Stimulated activated CD8-positive, alpha-beta memory T cell treated with anti-CD3 and anti-CD28 coated beads, Interleukin-4, amount 100 ng/mL, for 24 hours (primary cell): ENCODE results near the gene MED8.
A peak's percentile ranks its signal among the peaks of the same experiment; 100 is the strongest.
"Not testable (repeated sequence)": the region's sequence is repeated elsewhere in the genome, so short reads cannot be mapped to it uniquely, and the experiment has no call there.

Experiments used
- DNase-seq: peaks from one replicate; pipeline ENCODE4 v3.0.0-alpha.2; 2020; ENCODE audit warnings: low read depth

MED8 gene

GRCh38 chr1:43383449-43383848 lies 6.2 kb downstream of the MED8 start:
- DNase-seq: no peak

GRCh38 chr1:43382027-43382779 lies 7.4 kb downstream of the MED8 start:
- DNase-seq: no peak

GRCh38 chr1:43381612-43382011 lies 8.0 kb downstream of the MED8 start:
- DNase-seq: no peak

GRCh38 chr1:43379476-43379875 lies 10.1 kb downstream of the MED8 start:
- no peak for DNase-seq

- DNase-seq: no peak
These were observed 11.8 kb downstream of the MED8 start for GRCh38 chr1:43377831-43378230.

GRCh38 chr1:43376723-43377235 lies 12.8 kb downstream of the MED8 start:
- no peak for DNase-seq

- DNase-seq: no peak
These were observed 16.3 kb downstream of the MED8 start for GRCh38 chr1:43373066-43373940.

GRCh38 chr1:43372172-43372571 lies 17.4 kb downstream of the MED8 start:
- DNase-seq: no peak

GRCh38 chr1:43370564-43370963 lies 19.0 kb downstream of the MED8 start:
- no peak for DNase-seq

- DNase-seq: not testable (repeated sequence)
These were observed 19.8 kb downstream of the MED8 start for GRCh38 chr1:43369779-43370178.

- no peak for DNase-seq
These were observed 21.0 kb downstream of the MED8 start for GRCh38 chr1:43368646-43369020.

- DNase-seq: peak; percentile 88
These were observed 21.5 kb downstream of the MED8 start, which contains the start of gene ELOVL1 for GRCh38 chr1:43367904-43368645. TSS of gene ELOVL1 (minus strand) at chr1:43368011. CDS start at chr1:43365609, 2,402 bp downstream.

GRCh38 chr1:43367026-43367903 lies 22.3 kb downstream of the MED8 start:
- DNase-seq: no peak

- no peak for DNase-seq
These were observed 23.0 kb downstream of the MED8 start for GRCh38 chr1:43366601-43367025.

- no peak for DNase-seq
These were observed 23.4 kb downstream of the MED8 start for GRCh38 chr1:43366179-43366578.

- DNase-seq: no peak
These were observed 23.9 kb downstream of the MED8 start for GRCh38 chr1:43365678-43366077.

GRCh38 chr1:43363935-43364525 lies 25.6 kb downstream of the MED8 start:
- DNase-seq: no peak

- DNase-seq: no peak
These were observed 26.2 kb downstream of the MED8 start for GRCh38 chr1:43363283-43363934.

GRCh38 chr1:43360616-43361015 lies 29.0 kb downstream of the MED8 start:
- no peak for DNase-seq

- DNase-seq: no peak
These were observed 29.9 kb downstream of the MED8 start for GRCh38 chr1:43359696-43360095.
